T-helper 1 cell treated with Interleukin-12 subunit alpha and Interleukin-12 subunit beta and Interleukin-4 antibody, amounts not matched to agents 30 μg/mL and 1 μg/mL, for 36 hours (primary cell): Measurements from ENCODE around the gene PM20D1.
A peak's percentile ranks its signal among the peaks of the same experiment; 100 is the strongest.
"Not testable (repeated sequence)": the region's sequence is repeated elsewhere in the genome, so short reads cannot be mapped to it uniquely, and the experiment has no call there.

Source experiments
- H3K27ac Mint-ChIP-seq: one replicate; pipeline ENCODE4 v1.8.0; 2021; ENCODE audit warnings: mild to moderate bottlenecking, mixed read lengths
- H3K27me3 Mint-ChIP-seq: one replicate; pipeline ENCODE4 v1.8.0; 2021; ENCODE audit warnings: low read depth, mixed read lengths
- H3K36me3 Mint-ChIP-seq: one replicate; pipeline ENCODE4 v1.8.0; 2021; ENCODE audit warnings: low read depth, mixed read lengths
- H3K4me1 Mint-ChIP-seq: one replicate; pipeline ENCODE4 v1.8.0; 2021; ENCODE audit warnings: low read depth, mixed read lengths
- H3K4me3 Mint-ChIP-seq: one replicate; pipeline ENCODE4 v1.8.0; 2021; ENCODE audit warnings: mild to moderate bottlenecking, moderate library complexity, mixed read lengths
- H3K9me3 Mint-ChIP-seq: one replicate; pipeline ENCODE4 v1.8.0; 2021; ENCODE audit warnings: mixed read lengths

PM20D1 gene

GRCh38 chr1:205849619-205850355, at the start of gene PM20D1:
Gene PM20D1 (minus strand): TSS chr1:205850132. CDS start chr1:205850072, 60 bp downstream.
- Mint-ChIP-seq H3K4me1 (peaks cover 19% of the 10 kb centered on the region), H3K36me3 (no peaks in the 10 kb centered on the region), H3K27ac (peak within 1 kb of the TSS; percentile 88), H3K9me3 (peaks cover 6% of the 10 kb centered on the region), H3K4me3 (peak within 1 kb of the TSS; percentile 87), H3K27me3 (peaks cover 5% of the 10 kb centered on the region)

GRCh38 chr1:205896351-205896750, 46.4 kb upstream of the PM20D1 start:
- Mint-ChIP-seq H3K27me3 (peaks cover 58% of the 10 kb centered on the region), H3K4me3 (no peak overlapping the region), H3K27ac (no peak overlapping the region), H3K9me3 (peaks cover 20% of the 10 kb centered on the region), H3K36me3 (peaks cover 7% of the 10 kb centered on the region), H3K4me1 (peaks cover 2% of the 10 kb centered on the region)

GRCh38 chr1:205894119-205894518, 44.2 kb upstream of the PM20D1 start:
- peaks cover 60% of the 10 kb centered on the region for H3K27me3 Mint-ChIP-seq
- not testable (repeated sequence) for H3K4me1 Mint-ChIP-seq, H3K4me3 Mint-ChIP-seq, H3K36me3 Mint-ChIP-seq, H3K27ac Mint-ChIP-seq
- peaks cover 34% of the 10 kb centered on the region for H3K9me3 Mint-ChIP-seq

GRCh38 chr1:205892175-205892574, 42.2 kb upstream of the PM20D1 start:
- H3K4me3 Mint-ChIP-seq, H3K27ac Mint-ChIP-seq: not testable (repeated sequence)
- Mint-ChIP-seq H3K36me3 (peaks cover 11% of the 10 kb centered on the region), H3K4me1 (peaks cover 11% of the 10 kb centered on the region), H3K9me3 (peaks cover 28% of the 10 kb centered on the region), H3K27me3 (peaks cover 53% of the 10 kb centered on the region)

- peaks cover 46% of the 10 kb centered on the region for H3K27me3 Mint-ChIP-seq
- peaks cover 11% of the 10 kb centered on the region for H3K4me1 Mint-ChIP-seq
- peaks cover 22% of the 10 kb centered on the region for H3K9me3 Mint-ChIP-seq
- H3K27ac Mint-ChIP-seq, H3K4me3 Mint-ChIP-seq, H3K36me3 Mint-ChIP-seq: not testable (repeated sequence)
These were observed 41.5 kb upstream of the PM20D1 start for GRCh38 chr1:205891481-205891880.

- Mint-ChIP-seq H3K4me1 (peaks cover 11% of the 10 kb centered on the region), H3K27me3 (peaks cover 41% of the 10 kb centered on the region)
These were observed 40.7 kb upstream of the PM20D1 start for GRCh38 chr1:205890631-205891030.

GRCh38 chr1:205889706-205890105, 39.8 kb upstream of the PM20D1 start:
- not testable (repeated sequence) for H3K27ac Mint-ChIP-seq, H3K4me3 Mint-ChIP-seq, H3K36me3 Mint-ChIP-seq
- peaks cover 16% of the 10 kb centered on the region for H3K9me3 Mint-ChIP-seq
- peaks cover 37% of the 10 kb centered on the region for H3K27me3 Mint-ChIP-seq
- H3K4me1 Mint-ChIP-seq = peaks cover 11% of the 10 kb centered on the region

More at GRCh38 chr1:205890631-205891030, 40.7 kb upstream of the PM20D1 start:
- peaks cover 16% of the 10 kb centered on the region for H3K9me3 Mint-ChIP-seq
- H3K27ac Mint-ChIP-seq, H3K4me3 Mint-ChIP-seq, H3K36me3 Mint-ChIP-seq: not testable (repeated sequence)

GRCh38 chr1:205889006-205889405, 39.1 kb upstream of the PM20D1 start:
- Mint-ChIP-seq H3K27me3 (peaks cover 33% of the 10 kb centered on the region), H3K4me1 (peaks cover 11% of the 10 kb centered on the region), H3K27ac (peak overlapping the region; percentile 32), H3K9me3 (peaks cover 16% of the 10 kb centered on the region)
- not testable (repeated sequence) for H3K4me3 Mint-ChIP-seq, H3K36me3 Mint-ChIP-seq

GRCh38 chr1:205883792-205884191, 33.9 kb upstream of the PM20D1 start:
- Mint-ChIP-seq H3K27ac (no peak overlapping the region), H3K36me3 (no peaks in the 10 kb centered on the region), H3K27me3 (peaks cover 43% of the 10 kb centered on the region), H3K4me3 (no peak overlapping the region), H3K9me3 (peaks cover 12% of the 10 kb centered on the region), H3K4me1 (peaks cover 4% of the 10 kb centered on the region)

- Mint-ChIP-seq H3K36me3 (no peaks in the 10 kb centered on the region), H3K27me3 (peaks cover 60% of the 10 kb centered on the region), H3K4me1 (no peaks in the 10 kb centered on the region), H3K4me3 (no peak overlapping the region), H3K27ac (no peak overlapping the region), H3K9me3 (peaks cover 21% of the 10 kb centered on the region)
These were observed 31.0 kb upstream of the PM20D1 start for GRCh38 chr1:205880923-205881322.

GRCh38 chr1:205879974-205880373, 30.0 kb upstream of the PM20D1 start:
- H3K9me3 Mint-ChIP-seq = peaks cover 21% of the 10 kb centered on the region
- H3K4me1 Mint-ChIP-seq = no peaks in the 10 kb centered on the region
- peaks cover 62% of the 10 kb centered on the region for H3K27me3 Mint-ChIP-seq
- no peaks in the 10 kb centered on the region for H3K36me3 Mint-ChIP-seq
- no peak overlapping the region for H3K4me3 Mint-ChIP-seq
- H3K27ac Mint-ChIP-seq = no peak overlapping the region

- Mint-ChIP-seq H3K36me3 (no peaks in the 10 kb centered on the region), H3K27me3 (peaks cover 52% of the 10 kb centered on the region), H3K27ac (no peak overlapping the region), H3K4me1 (no peaks in the 10 kb centered on the region), H3K4me3 (no peak overlapping the region), H3K9me3 (peaks cover 21% of the 10 kb centered on the region)
These were observed 28.1 kb upstream of the PM20D1 start for GRCh38 chr1:205878026-205878425.

GRCh38 chr1:205873148-205873547, 23.2 kb upstream of the PM20D1 start:
- H3K4me1 Mint-ChIP-seq, H3K36me3 Mint-ChIP-seq, H3K4me3 Mint-ChIP-seq, H3K9me3 Mint-ChIP-seq, H3K27ac Mint-ChIP-seq: not testable (repeated sequence)
- peaks cover 19% of the 10 kb centered on the region for H3K27me3 Mint-ChIP-seq

GRCh38 chr1:205870236-205870635, 20.3 kb upstream of the PM20D1 start:
- Mint-ChIP-seq H3K9me3 (no peaks in the 10 kb centered on the region), H3K4me1 (no peaks in the 10 kb centered on the region), H3K36me3 (no peaks in the 10 kb centered on the region), H3K27ac (no peak overlapping the region), H3K4me3 (no peak overlapping the region), H3K27me3 (peaks cover 6% of the 10 kb centered on the region)

GRCh38 chr1:205861540-205861939, 11.6 kb upstream of the PM20D1 start:
- Mint-ChIP-seq H3K4me1 (peaks cover 4% of the 10 kb centered on the region), H3K36me3 (peaks cover 2% of the 10 kb centered on the region), H3K9me3 (peaks cover 5% of the 10 kb centered on the region), H3K4me3 (no peak overlapping the region), H3K27me3 (peaks cover 43% of the 10 kb centered on the region), H3K27ac (no peak overlapping the region)
